HG02763 (cell line): Measurements from ENCODE around the gene UBE3C.
A peak's percentile ranks its signal among the peaks of the same experiment; 100 is the strongest.

ENCODE experiments used
- ATAC-seq: cut with Tn5 transposase; IDR thresholded peaks from one replicate; pipeline ENCODE4 v1.9.1; 2021; ENCODE audit warnings: mild to moderate bottlenecking, moderate library complexity; ENCODE audit not compliant: unreplicated experiment

The UBE3C gene

GRCh38 chr7:157318015-157318706, 179.4 kb downstream of the UBE3C start:
- ATAC-seq, result peak; percentile 82
